ENCODE data around the gene LARGE1. TPM values are rescaled to one million over a fixed set of nuclear protein-coding genes. Genes with fewer than 3 reads are reported as not detected.

Gene LARGE1
- total RNA-seq, 1 experiment from 2014 or later: 5.8 TPM

DNA sequence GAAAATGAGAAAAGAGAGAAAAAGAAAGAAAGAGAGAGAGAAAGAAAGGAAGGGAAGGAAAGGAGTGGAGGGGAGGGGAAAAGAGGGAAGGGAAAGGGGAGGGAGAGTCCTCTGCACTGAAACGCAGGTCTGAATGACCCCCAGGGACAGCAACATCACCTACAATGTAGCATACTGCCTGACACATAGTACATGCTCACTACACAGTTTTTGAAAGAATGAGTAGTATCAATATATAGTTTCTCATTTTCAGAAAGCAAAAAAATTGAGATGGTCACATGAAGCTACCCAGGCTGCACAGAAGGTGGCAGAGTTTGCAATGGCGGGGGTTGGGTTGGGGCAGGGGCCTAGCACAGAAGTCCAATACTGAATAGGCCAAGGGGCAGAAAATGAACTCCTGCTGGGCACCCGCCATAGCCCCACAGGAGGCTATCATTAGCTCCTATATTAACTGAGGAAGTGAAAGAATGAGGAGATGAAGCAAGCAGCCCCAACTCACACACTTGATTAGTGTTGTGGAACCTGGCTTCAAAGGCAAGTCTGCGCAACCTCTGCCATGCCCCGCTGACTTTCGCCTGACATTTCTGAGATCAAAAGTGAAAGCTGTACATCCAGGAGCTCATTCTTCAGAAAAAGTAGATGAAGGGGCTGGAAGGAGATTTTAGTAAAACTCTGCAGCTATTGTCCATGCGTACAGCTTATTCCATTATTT lies 620.9 kb downstream of the LARGE1 start:
- no TSS peak for BruUV-seq (replicated peaks)
- H3K4me3 Mint-ChIP-seq (ENCODE audit: unreplicated experiment): no peak overlapping the region
- Histone ChIP-seq H3K27me3 (replicated peaks; ENCODE audit: control insufficient read depth, insufficient read depth, low read length) (no peaks in the 10 kb centered on the region), H3K4me3 (ENCODE audit: low read depth, low read length) (no peak overlapping the region), H3K4me1 (0 out of 2 replicates have a peak, but pooled peaks cover 6% of the 10 kb centered on the region), H3K9me3 (no peaks in the 10 kb centered on the region), H3K36me3 (ENCODE audit: control insufficient read depth, insufficient read depth, low read length) (no peaks in the 10 kb centered on the region)
- peaks cover 5% of the 10 kb centered on the region for H3K36me3 Mint-ChIP-seq (ENCODE audit: insufficient read depth, unreplicated experiment)
- POLR2A ChIA-PET: no interaction called here
- CTCF ChIA-PET: interaction anchor here (0.7 kb wide), 1 partner anchor 281 kb away, joined by 4 read pairs; no protein-coding TSS in a partner anchor
- no peaks in the 10 kb centered on the region for H3K27me3 Mint-ChIP-seq (ENCODE audit: insufficient read depth, unreplicated experiment)
- intact Hi-C loops (cut with micrococcal nuclease; ENCODE audit: unreplicated experiment): no loop called here
- DNase-seq: peak in 1 of 2 experiments; percentile 5
- peaks cover 6% of the 10 kb centered on the region for H3K4me1 Mint-ChIP-seq (ENCODE audit: low read depth, unreplicated experiment)
- H3K9me3 Mint-ChIP-seq (ENCODE audit: unreplicated experiment): no peaks in the 10 kb centered on the region
- H3K27ac Mint-ChIP-seq (ENCODE audit: unreplicated experiment): no peak overlapping the region
- TF ChIP-seq, protein P1, sequence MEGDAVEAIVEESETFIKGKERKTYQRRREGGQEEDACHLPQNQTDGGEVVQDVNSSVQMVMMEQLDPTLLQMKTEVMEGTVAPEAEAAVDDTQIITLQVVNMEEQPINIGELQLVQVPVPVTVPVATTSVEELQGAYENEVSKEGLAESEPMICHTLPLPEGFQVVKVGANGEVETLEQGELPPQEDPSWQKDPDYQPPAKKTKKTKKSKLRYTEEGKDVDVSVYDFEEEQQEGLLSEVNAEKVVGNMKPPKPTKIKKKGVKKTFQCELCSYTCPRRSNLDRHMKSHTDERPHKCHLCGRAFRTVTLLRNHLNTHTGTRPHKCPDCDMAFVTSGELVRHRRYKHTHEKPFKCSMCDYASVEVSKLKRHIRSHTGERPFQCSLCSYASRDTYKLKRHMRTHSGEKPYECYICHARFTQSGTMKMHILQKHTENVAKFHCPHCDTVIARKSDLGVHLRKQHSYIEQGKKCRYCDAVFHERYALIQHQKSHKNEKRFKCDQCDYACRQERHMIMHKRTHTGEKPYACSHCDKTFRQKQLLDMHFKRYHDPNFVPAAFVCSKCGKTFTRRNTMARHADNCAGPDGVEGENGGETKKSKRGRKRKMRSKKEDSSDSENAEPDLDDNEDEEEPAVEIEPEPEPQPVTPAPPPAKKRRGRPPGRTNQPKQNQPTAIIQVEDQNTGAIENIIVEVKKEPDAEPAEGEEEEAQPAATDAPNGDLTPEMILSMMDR (IDR thresholded peaks at IDR 0.05; ENCODE audit: insufficient read depth in 1 of 2, low read depth in 1 of 2, low read length in 1 of 2, severe bottlenecking in 1 of 2, unreplicated experiment in 1 of 2): no peak

DNA sequence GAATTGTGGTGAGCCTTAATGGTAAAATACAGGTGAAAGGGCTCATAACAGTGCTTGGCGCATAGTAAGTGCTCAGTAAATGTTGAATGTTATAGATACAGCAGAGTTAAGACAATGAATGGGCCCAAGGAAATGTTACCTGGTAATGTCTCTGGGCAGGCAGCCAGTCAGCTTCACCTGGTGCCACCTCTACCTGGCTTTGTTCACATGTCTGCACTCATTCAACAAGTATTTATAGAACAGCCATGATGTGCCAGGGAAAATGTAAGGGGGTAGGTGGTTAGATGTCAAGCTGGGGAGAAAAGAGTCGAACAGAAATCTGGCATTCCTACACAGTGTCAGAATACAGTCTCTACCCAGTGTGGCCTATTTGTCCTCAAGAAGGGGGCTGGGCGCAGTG lies 623.3 kb downstream of the LARGE1 start:
- H3K4me3 ChIP-seq (ENCODE audit: low read depth, low read length): no peak overlapping the region
- ChIA-PET CTCF (no interaction called here), POLR2A (no interaction called here)
- no peak for DNase-seq
- TF ChIP-seq, protein P1 (IDR thresholded peaks at IDR 0.05; ENCODE audit: insufficient read depth in 1 of 2, low read depth in 1 of 2, low read length in 1 of 2, severe bottlenecking in 1 of 2, unreplicated experiment in 1 of 2): no peak
- H3K9me3 ChIP-seq: no peaks in the 10 kb centered on the region
- no peak overlapping the region for H3K4me3 Mint-ChIP-seq (ENCODE audit: unreplicated experiment)
- no peaks in the 10 kb centered on the region for H3K27me3 ChIP-seq (replicated peaks; ENCODE audit: control insufficient read depth, insufficient read depth, low read length)
- H3K4me1 ChIP-seq: 0 out of 2 replicates have a peak, but pooled peaks cover 4% of the 10 kb centered on the region
- H3K36me3 ChIP-seq (ENCODE audit: control insufficient read depth, insufficient read depth, low read length): no peaks in the 10 kb centered on the region
- H3K4me1 Mint-ChIP-seq (ENCODE audit: low read depth, unreplicated experiment): no peaks in the 10 kb centered on the region
- no peaks in the 10 kb centered on the region for H3K9me3 Mint-ChIP-seq (ENCODE audit: unreplicated experiment)
- H3K27ac Mint-ChIP-seq (ENCODE audit: unreplicated experiment): no peak overlapping the region
- BruUV-seq (replicated peaks): no TSS peak
- intact Hi-C loops (cut with micrococcal nuclease; ENCODE audit: unreplicated experiment): no loop called here
- H3K27me3 Mint-ChIP-seq (ENCODE audit: insufficient read depth, unreplicated experiment): peaks cover 4% of the 10 kb centered on the region
- no peaks in the 10 kb centered on the region for H3K36me3 Mint-ChIP-seq (ENCODE audit: insufficient read depth, unreplicated experiment)

DNA sequence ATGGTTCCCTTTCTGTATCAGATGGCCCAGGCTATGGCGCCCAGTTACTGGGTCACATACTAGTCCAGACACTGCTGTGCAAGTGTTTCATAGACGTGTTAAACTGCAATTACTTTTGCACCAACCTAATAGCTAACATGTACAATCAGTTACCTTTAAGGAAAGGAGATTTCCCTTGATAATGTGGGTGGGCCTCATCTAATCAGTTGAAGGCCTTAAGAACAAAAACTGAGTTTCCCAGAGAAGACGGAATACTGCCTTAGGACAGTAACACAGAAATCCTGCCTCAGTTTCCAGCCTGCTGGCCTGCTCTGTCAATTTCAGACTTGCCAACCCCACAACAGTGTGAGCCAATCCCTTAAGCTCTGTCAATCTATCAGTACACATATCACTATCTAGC lies 632.2 kb downstream of the LARGE1 start:
- no peaks in the 10 kb centered on the region for H3K9me3 Mint-ChIP-seq (ENCODE audit: unreplicated experiment)
- peaks cover 4% of the 10 kb centered on the region for H3K27me3 Mint-ChIP-seq (ENCODE audit: insufficient read depth, unreplicated experiment)
- H3K27me3 ChIP-seq (replicated peaks; ENCODE audit: control insufficient read depth, insufficient read depth, low read length): no peaks in the 10 kb centered on the region
- BruUV-seq (replicated peaks): no TSS peak
- no peaks in the 10 kb centered on the region for H3K36me3 Mint-ChIP-seq (ENCODE audit: insufficient read depth, unreplicated experiment)
- DNase-seq: no peak
- TF ChIP-seq, protein P1 (IDR thresholded peaks at IDR 0.05; ENCODE audit: insufficient read depth in 1 of 2, low read depth in 1 of 2, low read length in 1 of 2, severe bottlenecking in 1 of 2, unreplicated experiment in 1 of 2): no peak
- H3K4me3 Mint-ChIP-seq (ENCODE audit: unreplicated experiment): no peak overlapping the region
- intact Hi-C loops (cut with micrococcal nuclease; ENCODE audit: unreplicated experiment): no loop called here
- no peaks in the 10 kb centered on the region for H3K4me1 ChIP-seq
- ChIA-PET POLR2A (no interaction called here), CTCF (no interaction called here)
- no peaks in the 10 kb centered on the region for H3K4me1 Mint-ChIP-seq (ENCODE audit: low read depth, unreplicated experiment)
- no peak overlapping the region for H3K4me3 ChIP-seq (ENCODE audit: low read depth, low read length)
- H3K36me3 ChIP-seq (ENCODE audit: control insufficient read depth, insufficient read depth, low read length): no peaks in the 10 kb centered on the region
- H3K27ac Mint-ChIP-seq (ENCODE audit: unreplicated experiment): no peak overlapping the region
- no peaks in the 10 kb centered on the region for H3K9me3 ChIP-seq
